VCaP (cell line): ENCODE data around the gene ZBTB20.

Source experiments
- H3K27ac ChIP-seq: fragments of 450-650 bp; 2 replicates; pipeline ENCODE4 v1.5.1; 2017
- TF ChIP-seq, protein P1 (sequence below): fragments of 450-650 bp; conservative IDR thresholded peaks from 2 replicates; pipeline ENCODE4 v1.5.1; 2017; ENCODE audit warnings: mild to moderate bottlenecking, moderate library complexity

Gene ZBTB20

DNA sequence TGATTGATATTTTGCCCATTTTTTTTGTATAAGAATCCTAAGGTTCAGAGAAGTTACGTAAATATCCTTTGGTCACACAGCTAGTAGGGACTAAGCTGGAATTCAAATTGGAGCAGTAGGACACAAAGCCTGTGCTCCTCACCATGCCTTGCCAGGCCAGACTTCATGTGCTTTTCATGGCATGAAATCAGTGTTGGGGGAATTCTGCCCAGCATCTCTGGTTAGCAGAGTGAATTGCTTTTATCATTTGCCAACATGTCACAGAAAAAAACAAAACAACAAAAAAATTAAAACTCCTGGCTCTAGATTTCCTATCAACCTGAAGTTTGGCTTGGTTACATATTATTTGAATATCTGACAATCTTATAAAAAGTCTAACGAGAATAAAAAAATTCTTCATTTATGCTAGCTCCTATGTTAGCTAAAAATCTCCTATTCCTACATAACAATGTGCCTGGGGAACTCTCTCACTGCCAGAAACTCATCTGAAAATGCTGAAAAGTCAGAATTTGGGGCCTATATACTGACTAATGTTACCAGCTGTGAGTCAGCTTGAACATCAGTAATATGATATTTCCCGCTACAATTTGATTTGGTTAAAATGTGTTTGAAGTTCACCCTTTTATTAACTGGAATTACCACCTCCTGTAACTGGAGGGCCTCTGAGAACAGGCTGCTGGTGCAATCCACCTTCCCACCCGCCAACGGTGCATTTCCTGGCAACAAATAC is 711.5 kb downstream of the ZBTB20 start:
- no peak overlapping the region for H3K27ac ChIP-seq
- TF ChIP-seq, protein P1, sequence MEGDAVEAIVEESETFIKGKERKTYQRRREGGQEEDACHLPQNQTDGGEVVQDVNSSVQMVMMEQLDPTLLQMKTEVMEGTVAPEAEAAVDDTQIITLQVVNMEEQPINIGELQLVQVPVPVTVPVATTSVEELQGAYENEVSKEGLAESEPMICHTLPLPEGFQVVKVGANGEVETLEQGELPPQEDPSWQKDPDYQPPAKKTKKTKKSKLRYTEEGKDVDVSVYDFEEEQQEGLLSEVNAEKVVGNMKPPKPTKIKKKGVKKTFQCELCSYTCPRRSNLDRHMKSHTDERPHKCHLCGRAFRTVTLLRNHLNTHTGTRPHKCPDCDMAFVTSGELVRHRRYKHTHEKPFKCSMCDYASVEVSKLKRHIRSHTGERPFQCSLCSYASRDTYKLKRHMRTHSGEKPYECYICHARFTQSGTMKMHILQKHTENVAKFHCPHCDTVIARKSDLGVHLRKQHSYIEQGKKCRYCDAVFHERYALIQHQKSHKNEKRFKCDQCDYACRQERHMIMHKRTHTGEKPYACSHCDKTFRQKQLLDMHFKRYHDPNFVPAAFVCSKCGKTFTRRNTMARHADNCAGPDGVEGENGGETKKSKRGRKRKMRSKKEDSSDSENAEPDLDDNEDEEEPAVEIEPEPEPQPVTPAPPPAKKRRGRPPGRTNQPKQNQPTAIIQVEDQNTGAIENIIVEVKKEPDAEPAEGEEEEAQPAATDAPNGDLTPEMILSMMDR = no peak

DNA sequence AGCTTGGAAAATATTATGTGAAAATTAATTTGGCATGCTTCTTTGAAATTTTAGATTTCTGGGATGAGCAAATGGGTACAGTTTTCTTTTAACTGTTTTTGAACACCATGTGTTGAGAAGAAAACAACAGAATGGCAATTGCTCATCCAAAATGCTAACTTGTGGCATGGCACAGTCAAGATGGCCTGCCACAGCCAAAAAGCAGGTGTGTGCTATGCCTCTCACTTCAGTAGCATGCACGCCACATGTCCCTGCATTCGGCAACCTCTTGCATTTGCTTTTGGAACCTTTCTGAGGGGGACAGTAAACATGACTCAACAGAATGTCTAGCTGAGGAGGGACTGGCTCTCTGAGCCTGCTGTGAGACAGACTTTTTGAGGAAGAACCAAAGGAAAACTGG is 714.8 kb downstream of the ZBTB20 start:
- TF ChIP-seq, protein P1 = no peak
- no peak overlapping the region for H3K27ac ChIP-seq

GRCh38 chr3:114428044-114428595 is 719.0 kb downstream of the ZBTB20 start:
- TF ChIP-seq, protein P1 = no peak
- no peak overlapping the region for H3K27ac ChIP-seq

- H3K27ac ChIP-seq = no peak overlapping the region
- TF ChIP-seq, protein P1 = no peak
Observed at GRCh38 chr3:114427285-114428043, 719.6 kb downstream of the ZBTB20 start.

DNA sequence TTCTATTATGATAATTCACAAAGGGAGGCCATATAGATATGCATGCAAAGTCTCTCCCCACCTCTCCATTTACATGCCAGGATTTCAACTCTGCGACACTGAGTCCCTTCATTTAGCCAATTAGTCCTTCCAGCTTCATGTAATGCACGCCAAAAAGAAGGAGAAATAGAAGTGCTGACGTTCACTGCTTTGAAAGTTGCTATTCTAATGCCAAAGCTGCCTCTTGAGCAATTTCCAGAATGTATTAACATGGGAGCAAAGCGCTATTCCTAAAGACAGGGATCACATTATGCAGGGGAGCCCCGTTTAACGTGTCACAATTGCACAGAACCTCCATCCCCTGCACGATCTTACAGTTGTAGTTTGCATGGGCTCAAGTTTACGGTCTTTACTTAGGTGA is 722.8 kb downstream of the ZBTB20 start:
- H3K27ac ChIP-seq = no peak overlapping the region
- TF ChIP-seq, protein P1 = no peak

GRCh38 chr3:114421204-114421603 is 725.9 kb downstream of the ZBTB20 start:
- TF ChIP-seq, protein P1 = no peak
- no peak overlapping the region for H3K27ac ChIP-seq

DNA sequence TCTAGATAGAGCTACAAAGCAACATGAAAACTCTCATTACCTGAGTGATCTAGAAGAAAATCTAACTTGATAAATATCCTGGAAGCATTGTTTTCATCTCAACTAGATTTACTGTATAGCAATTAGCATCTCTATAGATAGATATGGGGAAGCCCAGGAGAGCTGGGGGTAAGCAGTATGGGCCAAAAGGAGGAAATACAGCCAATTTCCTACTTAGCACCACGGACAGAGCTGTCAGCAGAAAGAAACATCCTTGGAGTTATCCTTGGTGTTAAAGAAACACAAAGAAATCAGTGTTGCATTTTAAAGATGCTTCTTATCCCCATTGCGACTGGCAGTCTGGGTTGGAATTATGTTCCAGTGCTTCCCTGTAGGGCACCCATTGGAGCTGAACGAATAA is 727.0 kb downstream of the ZBTB20 start:
- TF ChIP-seq, protein P1 = no peak
- H3K27ac ChIP-seq = no peak overlapping the region; the same call in 1 of the 2 replicates
